Inferior parietal cortex (tissue), 1 donor: ENCODE results near the gene HAL.
"Not testable (repeated sequence)": the region's sequence is repeated elsewhere in the genome, so short reads cannot be mapped to it uniquely, and the experiment has no call there.

Experiments
- DNase-seq: peaks from one replicate; pipeline ENCODE4 v3.0.0-alpha.2; 2016; ENCODE audit errors: extremely low spot score

Gene HAL

GRCh38 chr12:95977764-95978305 is 18.3 kb downstream of the HAL start:
- DNase-seq: no peak

- DNase-seq: no peak
These were observed 19.7 kb downstream of the HAL start for GRCh38 chr12:95976416-95976832.

GRCh38 chr12:95975491-95975890 is 20.7 kb downstream of the HAL start:
- DNase-seq: no peak

GRCh38 chr12:95974358-95974757 is 21.8 kb downstream of the HAL start:
- no peak for DNase-seq

GRCh38 chr12:95972832-95973456 is 23.2 kb downstream of the HAL start:
- DNase-seq: no peak

GRCh38 chr12:95970905-95971304 is 25.2 kb downstream of the HAL start:
- DNase-seq: no peak

- DNase-seq: not testable (repeated sequence)
These were observed 27.0 kb downstream of the HAL start for GRCh38 chr12:95969116-95969515.

GRCh38 chr12:95967301-95967700 is 28.8 kb downstream of the HAL start:
- no peak for DNase-seq

GRCh38 chr12:95966287-95966870 is 29.8 kb downstream of the HAL start:
- no peak for DNase-seq

GRCh38 chr12:95963096-95963495 is 33.0 kb downstream of the HAL start:
- no peak for DNase-seq

- no peak for DNase-seq
These were observed 33.9 kb downstream of the HAL start for GRCh38 chr12:95962222-95962621.

GRCh38 chr12:95960241-95960640 is 35.9 kb downstream of the HAL start:
- no peak for DNase-seq

GRCh38 chr12:95959107-95959506 is 37.0 kb downstream of the HAL start:
- no peak for DNase-seq

- DNase-seq: no peak
These were observed 39.5 kb downstream of the HAL start for GRCh38 chr12:95956557-95957145.

GRCh38 chr12:95955549-95956159 is 40.5 kb downstream of the HAL start:
- DNase-seq: no peak

- no peak for DNase-seq
These were observed 43.1 kb downstream of the HAL start for GRCh38 chr12:95953000-95953399.

GRCh38 chr12:95951515-95951914 is 44.6 kb downstream of the HAL start:
- no peak for DNase-seq

GRCh38 chr12:95949477-95950206 is 46.5 kb downstream of the HAL start:
- DNase-seq: no peak

GRCh38 chr12:95944108-95944704 is 51.9 kb downstream of the HAL start:
- DNase-seq: no peak

GRCh38 chr12:95943330-95943842 is 52.8 kb downstream of the HAL start, which contains the start of gene AMDHD1:
Gene AMDHD1, plus strand, starts transcription at chr12:95943331. Its CDS starts 68 bp downstream, at chr12:95943399.
- no peak for DNase-seq
